Esophagus squamous epithelium (tissue), 5 donors: Measurements from ENCODE around the gene ADK. TPM values are rescaled to one million over a fixed set of nuclear protein-coding genes. Genes with fewer than 3 reads are reported as not detected.
"Not testable (repeated sequence)": the region's sequence is repeated elsewhere in the genome, so short reads cannot be mapped to it uniquely, and the experiment has no call there.

Experiments used
- DNase-seq: peaks from one replicate; lab custom pipeline; 2025; lab: John Stamatoyannopoulos, UW
- H3K27ac ChIP-seq, 4 donors: fragments of 200-600 bp; sonication (generic); one replicate each; pipeline ENCODE4 v1.5.1; 2016 to 2019; ENCODE audit warnings: mild to moderate bottlenecking in 1 of 4
- H3K27me3 ChIP-seq, 4 donors: fragments of 200-600 bp; sonication (generic); 1 replicate in 3 of 4; 2 replicates in 1 of 4; pipeline versions ENCODE4 v1.5.1 to v1.6.0; 2017 to 2021; ENCODE audit warnings: antibody characterized with exemption in 1 of 4
- H3K36me3 ChIP-seq, 3 donors: fragments of 200-600 bp; sonication (generic); one replicate each; pipeline ENCODE4 v1.5.1; 2016 to 2019
- H3K4me1 ChIP-seq, 3 donors: fragments of 200-600 bp; sonication (generic); one replicate each; pipeline ENCODE4 v1.5.1; 2017 to 2019
- H3K4me3 ChIP-seq, 4 donors: fragments of 200-600 bp; sonication (generic); 1 replicate in 3 of 4; 2 replicates in 1 of 4; pipeline ENCODE4 v1.5.1; 2016 to 2019; ENCODE audit warnings: mild to moderate bottlenecking in 2 of 4, moderate library complexity in 1 of 4
- H3K9me3 ChIP-seq, 3 donors: fragments of 200-600 bp; sonication (generic); one replicate each; pipeline ENCODE4 v1.5.1; 2016 to 2019
- POLR2A ChIP-seq, 4 donors: fragments of 450-650 bp; IDR thresholded peaks; one replicate each; pipeline ENCODE4 v1.6.1; 2017; ENCODE audit warnings: antibody characterized with exemption in 4 of 4, mild to moderate bottlenecking in 4 of 4, moderate library complexity in 3 of 4
- WGBS, 2 donors: methylation state at CpG; one replicate each; pipeline ENCODE4 v1.1.5; 2018; 5-methylcytosine and 5-hydroxymethylcytosine counted together
- intact Hi-C: fragments of 100-400 bp; cut with DNase I; formaldehyde crosslinking; loops from one replicate; pipeline ENCODE4 v1.15.0; 2022
- total RNA-seq, 4 donors: library from RNA; depleted of rRNA; stranded (reverse); fragments of >200 nt; gene quantifications; one replicate each; pipeline ENCODE4 v1.1.0, GENCODE V29; 2016
- TF ChIP-seq, protein P1 (sequence below), 6 experiments: fragments of 450-650 bp in 4 of 6; fragments of 200-600 bp in 2 of 6; sonication (generic) in 2 of 6; IDR thresholded peaks; one replicate each; pipeline ENCODE4 v1.5.1; 2016 to 2019; ENCODE audit warnings: antibody characterized with exemption in 6 of 6, mild to moderate bottlenecking in 4 of 6, moderate library complexity in 4 of 6
- donor health status: DM: yes; HTN: yes; CAD: no.

Gene ADK
- total RNA-seq, 4 donors from 2014 or later, result 43.3 to 78.4 (median 68.4) TPM

DNA sequence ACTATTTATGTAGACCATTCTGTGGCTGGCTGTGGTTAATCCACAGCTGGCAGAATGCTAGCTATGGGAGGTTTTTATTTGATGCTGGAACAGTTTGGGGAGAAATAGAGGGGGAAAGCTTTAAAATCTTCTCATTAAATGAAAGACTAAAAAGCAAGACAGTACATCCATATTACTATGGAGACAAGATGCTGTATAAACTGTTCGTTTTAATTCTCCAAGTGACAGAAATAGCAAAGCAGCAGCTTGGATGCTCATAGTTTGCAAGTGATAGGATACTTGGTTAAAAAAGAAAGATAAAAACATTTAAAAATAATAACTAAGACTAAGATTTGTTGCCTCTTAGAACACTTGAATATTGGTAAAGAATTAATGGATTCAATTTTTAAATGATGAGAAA is 370.5 kb downstream of the ADK start:
- no peak for DNase-seq
- no peaks in the 10 kb centered on the region for H3K4me1 ChIP-seq
- H3K9me3 ChIP-seq, result no peaks in the 10 kb centered on the region
- H3K27me3 ChIP-seq, result no peaks in the 10 kb centered on the region
- no peak for TF ChIP-seq POLR2A (IDR thresholded peaks at IDR 0.05)
- TF ChIP-seq, protein P1, sequence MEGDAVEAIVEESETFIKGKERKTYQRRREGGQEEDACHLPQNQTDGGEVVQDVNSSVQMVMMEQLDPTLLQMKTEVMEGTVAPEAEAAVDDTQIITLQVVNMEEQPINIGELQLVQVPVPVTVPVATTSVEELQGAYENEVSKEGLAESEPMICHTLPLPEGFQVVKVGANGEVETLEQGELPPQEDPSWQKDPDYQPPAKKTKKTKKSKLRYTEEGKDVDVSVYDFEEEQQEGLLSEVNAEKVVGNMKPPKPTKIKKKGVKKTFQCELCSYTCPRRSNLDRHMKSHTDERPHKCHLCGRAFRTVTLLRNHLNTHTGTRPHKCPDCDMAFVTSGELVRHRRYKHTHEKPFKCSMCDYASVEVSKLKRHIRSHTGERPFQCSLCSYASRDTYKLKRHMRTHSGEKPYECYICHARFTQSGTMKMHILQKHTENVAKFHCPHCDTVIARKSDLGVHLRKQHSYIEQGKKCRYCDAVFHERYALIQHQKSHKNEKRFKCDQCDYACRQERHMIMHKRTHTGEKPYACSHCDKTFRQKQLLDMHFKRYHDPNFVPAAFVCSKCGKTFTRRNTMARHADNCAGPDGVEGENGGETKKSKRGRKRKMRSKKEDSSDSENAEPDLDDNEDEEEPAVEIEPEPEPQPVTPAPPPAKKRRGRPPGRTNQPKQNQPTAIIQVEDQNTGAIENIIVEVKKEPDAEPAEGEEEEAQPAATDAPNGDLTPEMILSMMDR (IDR thresholded peaks at IDR 0.05), result no peak
- H3K4me3 ChIP-seq, result no peak overlapping the region
- intact Hi-C loops, result no loop called here
- H3K27ac ChIP-seq, result no peak overlapping the region
- WGBS, 2 donors, result 83% methylated on average over 1 of the region's 1 CpG
- peaks cover 0 to 11% (median 0%) of the 10 kb centered on the region in 3 donors for H3K36me3 ChIP-seq

DNA sequence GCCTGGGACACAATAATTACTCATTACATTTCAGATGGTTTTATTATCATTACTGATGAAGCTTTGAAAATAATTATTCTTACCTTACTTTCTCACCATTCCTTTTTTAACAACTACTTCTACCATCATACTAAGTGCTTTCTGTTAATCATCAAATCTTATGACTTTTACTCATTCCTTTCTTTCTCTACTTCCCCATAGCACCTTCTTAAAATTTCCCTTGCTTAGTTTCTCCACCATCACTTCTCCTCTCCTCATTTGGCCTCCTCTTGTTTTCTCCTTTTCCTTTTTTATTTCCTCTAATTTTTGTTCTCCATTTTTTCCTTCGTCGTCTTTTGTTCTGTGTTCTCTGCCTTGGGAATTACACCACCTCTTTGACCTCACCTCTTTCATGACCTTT is 372.2 kb downstream of the ADK start:
- Histone ChIP-seq H3K36me3 (peaks cover 0 to 20% (median 0%) of the 10 kb centered on the region in 3 donors), H3K27me3 (no peaks in the 10 kb centered on the region), H3K9me3 (no peaks in the 10 kb centered on the region), H3K4me1 (no peaks in the 10 kb centered on the region), H3K27ac (no peak overlapping the region), H3K4me3 (no peak overlapping the region)
- intact Hi-C loops, result no loop called here
- no peak for DNase-seq
- 84 to 86% methylated on average over 2 of the region's 2 CpGs for WGBS, 2 donors
- TF ChIP-seq, protein P1 (IDR thresholded peaks at IDR 0.05), result no peak
- no peak for TF ChIP-seq POLR2A (IDR thresholded peaks at IDR 0.05)

DNA sequence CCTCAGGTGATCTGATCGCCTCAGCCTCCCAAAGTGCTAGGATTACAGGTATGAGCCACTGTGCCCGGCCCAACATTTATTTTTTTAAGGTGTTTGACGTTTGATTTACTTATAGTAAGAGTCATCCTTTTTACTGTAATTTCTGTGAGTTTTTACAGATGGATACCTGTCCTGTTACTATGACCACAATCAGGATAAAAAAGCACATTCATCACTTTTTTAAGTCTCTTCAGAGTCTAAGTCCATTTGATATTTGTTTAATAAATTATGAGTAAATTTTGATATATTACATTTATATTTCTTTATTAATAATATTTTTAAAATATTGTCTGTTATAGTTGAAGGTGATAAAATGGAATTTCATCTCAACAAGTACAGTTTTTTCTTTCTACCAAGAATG is 374.9 kb downstream of the ADK start:
- WGBS, 2 donors, result 86 to 89% methylated on average over 3 of the region's 3 CpGs
- H3K27ac ChIP-seq, result no peak overlapping the region
- H3K9me3 ChIP-seq, result no peaks in the 10 kb centered on the region
- intact Hi-C loops, result no loop called here
- H3K4me1 ChIP-seq, result no peaks in the 10 kb centered on the region
- TF ChIP-seq POLR2A (IDR thresholded peaks at IDR 0.05), result no peak
- TF ChIP-seq, protein P1 (IDR thresholded peaks at IDR 0.05), result no peak
- no peaks in the 10 kb centered on the region for H3K27me3 ChIP-seq
- DNase-seq, result no peak
- no peak overlapping the region for H3K4me3 ChIP-seq
- peaks cover 0 to 24% (median 0%) of the 10 kb centered on the region in 3 donors for H3K36me3 ChIP-seq

DNA sequence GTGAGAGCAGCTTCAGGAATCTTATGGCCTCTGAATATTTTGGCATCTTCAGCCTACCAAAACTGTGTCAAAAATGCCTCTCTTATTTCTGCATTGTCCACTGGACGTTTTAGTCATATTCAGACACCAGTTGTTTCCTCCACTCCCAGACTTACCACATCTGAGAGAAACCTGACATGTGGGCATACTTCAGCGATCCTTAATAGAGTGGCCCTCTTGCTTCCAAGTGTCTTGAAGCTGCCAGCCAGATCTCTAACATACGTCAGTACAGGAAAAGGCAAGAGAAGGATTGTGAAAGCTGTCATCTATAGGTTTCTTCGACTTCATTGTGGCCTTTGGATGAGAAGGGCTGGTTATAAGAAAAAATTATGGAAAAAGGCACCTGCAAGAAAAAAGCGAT is 376.6 kb downstream of the ADK start:
- intact Hi-C loops, result not testable (repeated sequence)
- 91 to 94% methylated on average over 5 of the region's 5 CpGs for WGBS, 2 donors

DNA sequence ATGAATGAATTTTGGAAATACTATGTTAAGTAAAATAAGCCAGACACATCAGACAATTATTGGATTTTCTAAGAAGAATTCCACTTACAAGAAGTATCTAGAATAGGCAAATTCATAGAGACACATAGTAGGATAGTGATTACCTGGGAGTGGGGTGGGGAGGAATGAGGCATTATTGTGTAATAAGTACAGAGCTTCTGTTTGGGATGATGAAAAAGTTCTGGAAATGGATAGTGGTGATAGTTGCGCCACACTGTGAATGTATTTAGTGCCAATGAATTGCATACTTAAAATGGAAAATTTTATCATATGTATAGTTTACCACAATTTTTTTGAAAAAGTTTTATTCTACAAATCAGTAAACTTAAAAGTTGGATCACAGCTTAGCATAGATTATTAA is 378.2 kb downstream of the ADK start:
- H3K36me3 ChIP-seq, result peaks cover 0 to 24% (median 0%) of the 10 kb centered on the region in 3 donors
- intact Hi-C loops, result no loop called here
- H3K27ac ChIP-seq, result no peak overlapping the region
- no peak for DNase-seq
- H3K4me3 ChIP-seq, result no peak overlapping the region
- 84 to 95% methylated on average over 1 of the region's 1 CpG for WGBS, 2 donors
- no peaks in the 10 kb centered on the region for H3K27me3 ChIP-seq
- no peaks in the 10 kb centered on the region for H3K4me1 ChIP-seq
- TF ChIP-seq POLR2A (IDR thresholded peaks at IDR 0.05), result no peak
- TF ChIP-seq, protein P1 (IDR thresholded peaks at IDR 0.05), result no peak
- no peaks in the 10 kb centered on the region for H3K9me3 ChIP-seq

More for the DNA sequence above, 376.6 kb downstream of the ADK start:
- DNase-seq, H3K27me3 ChIP-seq, H3K9me3 ChIP-seq, H3K27ac ChIP-seq, H3K4me3 ChIP-seq, H3K4me1 ChIP-seq: not testable (repeated sequence)
- H3K36me3 ChIP-seq, result peaks cover 0 to 24% (median 0%) of the 10 kb centered on the region in 3 donors

DNA sequence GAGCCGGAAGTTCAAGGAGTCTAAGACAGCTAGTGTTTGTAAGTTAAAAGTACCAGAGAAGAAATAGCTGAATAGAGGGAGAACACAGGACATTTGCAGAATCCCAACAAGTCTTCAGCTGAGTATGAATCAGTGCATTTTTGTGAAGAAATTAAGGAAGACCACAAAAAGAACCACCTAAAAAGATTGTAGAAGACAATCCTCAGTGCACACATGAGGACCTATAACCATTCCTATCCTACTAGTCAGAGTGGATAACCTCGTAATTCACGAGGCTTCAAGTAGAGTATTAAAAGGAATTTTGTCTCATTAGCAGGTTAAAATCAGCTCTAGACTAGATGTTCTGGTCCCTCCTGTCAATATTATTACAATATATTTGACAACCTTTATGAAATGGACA is 380.0 kb downstream of the ADK start:
- intact Hi-C loops, result no loop called here
- DNase-seq, result no peak

More for the DNA sequence above, 380.0 kb downstream of the ADK start:
- Histone ChIP-seq H3K9me3 (no peaks in the 10 kb centered on the region), H3K4me3 (no peak overlapping the region), H3K4me1 (no peaks in the 10 kb centered on the region), H3K27ac (no peak overlapping the region), H3K36me3 (peaks cover 0 to 18% (median 0%) of the 10 kb centered on the region in 3 donors), H3K27me3 (no peaks in the 10 kb centered on the region)
- WGBS, 2 donors, result 94 to 96% methylated on average over 3 of the region's 3 CpGs
- TF ChIP-seq, protein P1 (IDR thresholded peaks at IDR 0.05), result no peak
- no peak for TF ChIP-seq POLR2A (IDR thresholded peaks at IDR 0.05)
